Measurements from ENCODE around the gene MRPL20. TPM values are rescaled to one million over a fixed set of nuclear protein-coding genes. Genes with fewer than 3 reads are reported as not detected.
A peak's percentile ranks its signal among the peaks of the same experiment; 100 is the strongest.

Gene MRPL20
- total RNA-seq, 4 donors from 2014 or later = 58.2 to 94.1 (median 78.2) TPM

DNA sequence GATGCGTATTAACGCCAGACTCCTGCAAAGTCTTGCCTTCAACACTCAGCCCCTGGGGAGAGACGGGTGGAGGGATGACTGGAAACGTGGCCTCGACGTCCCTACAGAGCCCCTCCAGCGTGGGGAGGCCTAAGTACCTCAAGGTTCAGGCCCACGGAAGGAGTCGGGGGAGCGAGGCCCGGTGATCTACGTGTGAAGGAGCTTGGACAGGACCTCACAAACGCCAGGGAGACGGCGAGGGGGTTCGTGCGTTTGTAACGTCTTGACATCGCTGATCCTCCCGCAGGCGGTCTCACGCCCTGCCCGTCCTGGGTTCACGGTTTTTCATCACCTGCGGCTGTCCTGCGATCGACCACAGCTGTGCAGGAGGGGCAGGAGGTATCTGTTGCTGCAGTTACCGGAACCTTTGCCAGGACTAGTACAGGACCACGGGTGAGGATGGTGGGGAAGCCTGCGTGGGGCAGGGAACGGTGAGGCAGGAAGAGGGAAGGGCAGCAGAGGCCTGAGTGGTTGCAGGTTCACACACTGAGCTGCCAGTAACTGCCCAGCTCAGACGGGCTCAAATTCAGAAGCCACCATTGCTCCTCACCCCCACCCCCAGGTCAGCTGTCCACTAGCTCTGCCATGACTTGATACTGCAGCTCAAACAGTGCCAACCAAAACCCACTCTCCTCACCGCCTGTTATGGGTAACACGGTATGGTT lies 7.1 kb downstream of the MRPL20 start:
- DNase-seq = peak in 1 of 3 donors; percentile 52
- peaks cover 0 to 68% (median 0%) of the 10 kb centered on the region in 3 donors for H3K36me3 ChIP-seq

DNA sequence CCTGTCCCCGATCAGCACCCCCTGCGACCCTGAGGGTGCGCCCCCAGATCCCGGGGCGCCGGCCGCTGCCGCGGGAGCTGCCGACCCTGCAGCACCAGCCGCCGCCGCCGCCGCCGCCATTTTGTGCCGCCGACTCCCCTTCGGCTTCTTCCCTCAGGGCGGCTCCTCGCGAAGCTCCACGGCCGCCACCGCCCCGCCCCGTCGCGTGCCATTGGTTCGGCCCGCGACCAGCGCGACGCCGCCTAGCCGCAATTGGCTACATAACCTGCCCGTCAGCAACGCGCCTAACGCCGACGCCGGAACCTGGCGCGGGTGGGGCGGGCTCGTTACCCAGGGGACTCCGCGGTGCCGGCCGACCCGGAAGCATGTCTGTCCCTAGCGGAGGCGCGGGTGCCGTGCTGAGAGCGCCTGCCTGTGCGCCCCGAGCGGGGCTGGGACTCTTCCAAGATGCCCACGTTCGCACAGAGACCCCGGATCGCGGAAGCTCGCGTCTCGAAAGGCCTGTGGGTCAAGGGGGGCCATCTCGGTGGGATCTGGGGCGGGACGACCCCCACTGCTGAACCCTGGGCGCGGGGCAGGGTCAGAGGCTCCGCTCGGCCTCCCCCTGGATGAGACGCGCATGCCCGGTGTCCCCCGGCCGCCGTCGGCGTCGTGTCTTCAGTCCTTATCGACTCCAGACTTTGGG lies 7.8 kb downstream of the MRPL20 start, which contains the start of gene CCNL2:
Gene CCNL2, minus strand, starts transcription at position 149 of the 685 bp plus-strand sequence. Its CDS starts 29 bp downstream, at position 120.
- no peaks in the 10 kb centered on the region for H3K27me3 ChIP-seq
- peaks cover 3 to 33% (median 13%) of the 10 kb centered on the region in 4 donors for H3K4me1 ChIP-seq
- TF ChIP-seq, protein P1, sequence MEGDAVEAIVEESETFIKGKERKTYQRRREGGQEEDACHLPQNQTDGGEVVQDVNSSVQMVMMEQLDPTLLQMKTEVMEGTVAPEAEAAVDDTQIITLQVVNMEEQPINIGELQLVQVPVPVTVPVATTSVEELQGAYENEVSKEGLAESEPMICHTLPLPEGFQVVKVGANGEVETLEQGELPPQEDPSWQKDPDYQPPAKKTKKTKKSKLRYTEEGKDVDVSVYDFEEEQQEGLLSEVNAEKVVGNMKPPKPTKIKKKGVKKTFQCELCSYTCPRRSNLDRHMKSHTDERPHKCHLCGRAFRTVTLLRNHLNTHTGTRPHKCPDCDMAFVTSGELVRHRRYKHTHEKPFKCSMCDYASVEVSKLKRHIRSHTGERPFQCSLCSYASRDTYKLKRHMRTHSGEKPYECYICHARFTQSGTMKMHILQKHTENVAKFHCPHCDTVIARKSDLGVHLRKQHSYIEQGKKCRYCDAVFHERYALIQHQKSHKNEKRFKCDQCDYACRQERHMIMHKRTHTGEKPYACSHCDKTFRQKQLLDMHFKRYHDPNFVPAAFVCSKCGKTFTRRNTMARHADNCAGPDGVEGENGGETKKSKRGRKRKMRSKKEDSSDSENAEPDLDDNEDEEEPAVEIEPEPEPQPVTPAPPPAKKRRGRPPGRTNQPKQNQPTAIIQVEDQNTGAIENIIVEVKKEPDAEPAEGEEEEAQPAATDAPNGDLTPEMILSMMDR (IDR thresholded peaks at IDR 0.05) = peak; percentile 28 to 80 (median 76)
- TF ChIP-seq POLR2A (IDR thresholded peaks at IDR 0.05) = peak; percentile 66 to 78
- DNase-seq = peak; percentile 97 to 100 (median 99)
- H3K36me3 ChIP-seq = peaks cover 0 to 68% (median 0%) of the 10 kb centered on the region in 3 donors
- peak within 1 kb of the TSS; percentile 81 to 87 (median 84) for H3K27ac ChIP-seq
- H3K9me3 ChIP-seq = no peaks in the 10 kb centered on the region
- peak within 1 kb of the TSS; percentile 83 to 95 (median 92) for H3K4me3 ChIP-seq

More for the DNA sequence above, 7.1 kb downstream of the MRPL20 start:
- Histone ChIP-seq H3K27ac (peak overlapping the region; percentile 81 to 87 (median 84)), H3K4me1 (peaks cover 3 to 33% (median 13%) of the 10 kb centered on the region in 4 donors), H3K9me3 (no peaks in the 10 kb centered on the region), H3K27me3 (no peaks in the 10 kb centered on the region), H3K4me3 (peak overlapping the region; percentile 83 to 95 (median 92))
- no peak for TF ChIP-seq POLR2A (IDR thresholded peaks at IDR 0.05)
- TF ChIP-seq, protein P1 (IDR thresholded peaks at IDR 0.05) = no peak

DNA sequence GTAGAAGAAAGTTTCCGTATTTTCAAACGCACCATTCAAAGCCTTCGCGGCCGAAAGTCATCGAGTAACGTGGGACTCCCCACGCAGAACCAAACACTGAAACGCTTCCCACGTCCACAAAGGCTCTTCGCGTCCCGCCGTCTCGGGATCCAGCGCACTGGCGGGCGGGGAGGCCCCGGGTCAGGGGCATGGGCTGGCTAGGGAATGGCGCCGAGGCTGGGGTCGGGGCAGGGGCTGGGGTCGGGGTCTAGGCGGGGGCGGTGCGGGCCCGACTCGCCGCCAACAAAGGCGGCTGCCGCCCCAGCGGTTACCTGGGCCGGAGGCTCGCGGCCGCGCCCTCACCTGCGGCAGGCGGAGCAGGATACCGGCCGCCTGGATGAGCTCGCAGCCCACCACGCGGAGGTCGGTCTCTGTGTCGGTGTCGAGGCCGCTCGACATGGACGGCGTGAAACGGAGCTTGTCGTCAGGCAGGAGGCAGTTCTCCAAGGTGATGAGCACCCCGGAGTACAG lies 8.4 kb downstream of the MRPL20 start:
- peaks cover 0 to 69% (median 0%) of the 10 kb centered on the region in 3 donors for H3K36me3 ChIP-seq
- H3K4me3 ChIP-seq = peak overlapping the region; percentile 83 to 95 (median 92)
- TF ChIP-seq POLR2A (IDR thresholded peaks at IDR 0.05) = no peak
- TF ChIP-seq, protein P1 (IDR thresholded peaks at IDR 0.05) = no peak
- peaks cover 3 to 33% (median 13%) of the 10 kb centered on the region in 4 donors for H3K4me1 ChIP-seq
- no peaks in the 10 kb centered on the region for H3K27me3 ChIP-seq
- peak overlapping the region; percentile 81 to 87 (median 84) for H3K27ac ChIP-seq
- no peak for DNase-seq
- no peaks in the 10 kb centered on the region for H3K9me3 ChIP-seq

DNA sequence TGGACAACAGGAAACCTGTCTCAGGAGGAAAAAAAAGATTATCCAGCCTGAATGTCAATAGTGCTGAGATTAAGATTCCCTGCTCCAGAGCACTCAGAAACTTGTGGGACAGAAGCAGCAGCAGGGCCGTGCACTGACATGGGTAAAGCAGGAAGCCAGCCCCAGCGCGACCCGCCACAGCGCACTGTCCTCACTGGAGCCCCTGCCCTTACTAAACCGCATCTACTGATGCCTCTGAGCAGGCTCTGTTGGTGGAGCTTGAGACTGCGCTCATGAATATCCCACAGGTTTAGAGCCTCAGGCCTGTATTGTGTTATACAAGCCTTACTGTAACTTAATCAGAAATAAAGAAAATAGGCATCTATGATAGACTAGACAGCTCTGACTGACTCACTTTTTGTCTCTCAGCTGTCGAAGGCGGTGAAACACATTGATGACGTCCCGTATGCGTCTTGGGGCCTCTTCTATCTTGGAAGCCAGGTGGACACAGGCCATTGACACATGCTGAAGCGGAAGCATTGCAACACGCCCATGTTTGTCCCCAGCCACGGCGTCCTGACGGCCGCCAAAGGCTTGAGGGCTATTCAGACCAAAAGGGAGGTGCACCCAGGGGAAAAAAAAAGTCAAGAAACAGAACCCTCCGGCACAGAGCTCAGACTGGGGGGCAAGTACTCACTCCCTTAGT lies 9.1 kb downstream of the MRPL20 start:
- DNase-seq = no peak
- Histone ChIP-seq H3K4me3 (peak overlapping the region; percentile 83 to 95 (median 92)), H3K4me1 (peaks cover 3 to 33% (median 13%) of the 10 kb centered on the region in 4 donors), H3K27ac (peak overlapping the region in 3 of 4 donors; percentile 83 to 87 (median 85)), H3K27me3 (no peaks in the 10 kb centered on the region), H3K36me3 (peaks cover 0 to 69% (median 0%) of the 10 kb centered on the region in 3 donors), H3K9me3 (no peaks in the 10 kb centered on the region)
- TF ChIP-seq, protein P1 (IDR thresholded peaks at IDR 0.05) = no peak
- TF ChIP-seq POLR2A (IDR thresholded peaks at IDR 0.05) = no peak

DNA sequence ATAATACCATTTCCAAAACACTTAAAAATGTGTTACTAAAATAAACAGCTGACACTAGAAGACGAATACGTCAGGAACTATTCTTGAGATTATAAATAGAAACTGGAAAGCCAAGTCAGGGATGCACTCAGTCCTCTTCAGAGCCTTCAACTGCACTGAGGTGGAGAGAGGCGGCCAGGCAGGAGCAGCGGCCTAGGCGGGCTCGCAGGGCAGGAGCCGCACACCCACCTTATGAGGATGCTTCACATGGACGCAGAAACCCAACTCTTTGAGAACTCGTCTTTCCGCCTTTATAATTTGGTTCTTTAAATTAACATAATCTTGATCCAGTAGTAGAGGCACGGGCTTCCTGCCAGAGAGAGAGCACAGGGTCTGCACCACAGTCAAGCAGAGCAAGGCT lies 11.9 kb downstream of the MRPL20 start:
- no peaks in the 10 kb centered on the region for H3K9me3 ChIP-seq
- H3K4me1 ChIP-seq = peaks cover 3 to 16% (median 8%) of the 10 kb centered on the region in 4 donors
- DNase-seq = no peak
- H3K27ac ChIP-seq = no peak overlapping the region
- H3K27me3 ChIP-seq = no peaks in the 10 kb centered on the region
- TF ChIP-seq, protein P1 (IDR thresholded peaks at IDR 0.05) = no peak
- TF ChIP-seq POLR2A (IDR thresholded peaks at IDR 0.05) = no peak
- H3K36me3 ChIP-seq = peaks cover 0 to 77% (median 0%) of the 10 kb centered on the region in 3 donors
- no peak overlapping the region for H3K4me3 ChIP-seq

Data from Peyer's patch (tissue), 4 donors.